Retinal pigment epithelial cell (primary cell): ENCODE data around the gene MRPS15.
"Not testable (repeated sequence)": the region's sequence is repeated elsewhere in the genome, so short reads cannot be mapped to it uniquely, and the experiment has no call there.

ENCODE experiments used
- DNase-seq: peaks from one replicate; pipeline ENCODE4 v3.0.0-alpha.2; 2010; ENCODE audit warnings: low read depth
- H3K4me3 ChIP-seq: 2 replicates; pipeline ENCODE4 v1.5.1; 2011; ENCODE audit warnings: mild to moderate bottlenecking, low read length, control low read depth, moderate library complexity
- CTCF ChIP-seq: conservative IDR thresholded peaks from 2 replicates; pipeline ENCODE4 v1.5.1; 2011; ENCODE audit warnings: low read depth, low read length, control low read depth, inconsistent platforms

Gene MRPS15

GRCh38 chr1:36503733-36504132 lies 39.5 kb upstream of the MRPS15 start:
- TF ChIP-seq CTCF: no peak

GRCh38 chr1:36503159-36503558 lies 39.0 kb upstream of the MRPS15 start:
- no peak for DNase-seq
- TF ChIP-seq CTCF: no peak
- no peak overlapping the region for H3K4me3 ChIP-seq

More at GRCh38 chr1:36503733-36504132, 39.5 kb upstream of the MRPS15 start:
- H3K4me3 ChIP-seq: no peak overlapping the region
- DNase-seq: no peak

- no peak for DNase-seq
- no peak for TF ChIP-seq CTCF
- H3K4me3 ChIP-seq: no peak overlapping the region
These were observed 38.4 kb upstream of the MRPS15 start for GRCh38 chr1:36502616-36503015.

GRCh38 chr1:36501911-36502310 lies 37.7 kb upstream of the MRPS15 start:
- H3K4me3 ChIP-seq, DNase-seq: not testable (repeated sequence)

GRCh38 chr1:36497207-36497606 lies 33.0 kb upstream of the MRPS15 start:
- TF ChIP-seq CTCF: no peak
- no peak overlapping the region for H3K4me3 ChIP-seq
- no peak for DNase-seq

GRCh38 chr1:36494971-36495370 lies 30.8 kb upstream of the MRPS15 start:
- no peak for DNase-seq
- TF ChIP-seq CTCF: no peak
- H3K4me3 ChIP-seq: no peak overlapping the region

GRCh38 chr1:36493524-36493923 lies 29.3 kb upstream of the MRPS15 start:
- DNase-seq: no peak
- no peak overlapping the region for H3K4me3 ChIP-seq
- TF ChIP-seq CTCF: no peak

- TF ChIP-seq CTCF: no peak
- DNase-seq: no peak
- no peak overlapping the region for H3K4me3 ChIP-seq
These were observed 28.3 kb upstream of the MRPS15 start for GRCh38 chr1:36492491-36492890.

- not testable (repeated sequence) for H3K4me3 ChIP-seq, DNase-seq
These were observed 25.3 kb upstream of the MRPS15 start for GRCh38 chr1:36489258-36490051.
